GM23248 (cell line): ENCODE results near the gene SIM1.
A peak's percentile ranks its signal among the peaks of the same experiment; 100 is the strongest.

Experiments used
- EZH2 ChIP-seq: fragments of 200-600 bp; sonication (generic); IDR thresholded peaks from 2 replicates; pipeline ENCODE4 v1.6.1; 2018; ENCODE audit warnings: antibody characterized with exemption, mild to moderate bottlenecking; ENCODE audit not compliant: insufficient read depth, poor library complexity, severe bottlenecking
- EZH2phosphoT487 ChIP-seq: fragments of 200-600 bp; sonication (generic); IDR thresholded peaks from 2 replicates; pipeline ENCODE4 v1.6.1; 2018; ENCODE audit warnings: antibody characterized with exemption, moderate library complexity, mild to moderate bottlenecking, low read depth; ENCODE audit not compliant: insufficient read depth

GRCh38 chr6:100461278-100461916, 3.3 kb downstream of the SIM1 start:
- TF ChIP-seq EZH2 = no peak
- TF ChIP-seq EZH2phosphoT487 = 0 out of 2 replicates have a peak, but pooled peaks have one; percentile 57
